Stomach smooth muscle (tissue), 2 donors: Measurements from ENCODE around the gene COL23A1.
"Not testable (repeated sequence)": the region's sequence is repeated elsewhere in the genome, so short reads cannot be mapped to it uniquely, and the experiment has no call there.

Experiments
- H3K27ac ChIP-seq: one replicate; pipeline ENCODE4 v1.7.0; 2013; ENCODE audit warnings: mild to moderate bottlenecking, low read length, inconsistent platforms
- H3K27me3 ChIP-seq, 2 donors: one replicate each; pipeline ENCODE4 v1.7.0; 2013; ENCODE audit warnings: low read length in 2 of 2; ENCODE audit not compliant: insufficient read depth in 2 of 2, control insufficient read depth in 1 of 2
- H3K36me3 ChIP-seq, 2 donors: one replicate each; pipeline ENCODE4 v1.7.0; 2013; ENCODE audit warnings: low read length in 2 of 2; ENCODE audit not compliant: control insufficient read depth in 2 of 2, insufficient read depth in 2 of 2
- H3K4me1 ChIP-seq: one replicate; pipeline ENCODE4 v1.7.0; 2013; ENCODE audit warnings: low read length; ENCODE audit not compliant: control insufficient read depth, insufficient read depth
- H3K4me3 ChIP-seq, 2 donors: one replicate each; pipeline ENCODE4 v1.7.0; 2013; ENCODE audit warnings: low read length in 2 of 2
- H3K9ac ChIP-seq, 2 donors: one replicate each; pipeline ENCODE4 v1.7.0; 2013; ENCODE audit warnings: low read length in 2 of 2, mild to moderate bottlenecking in 1 of 2
- H3K9me3 ChIP-seq, 2 donors: one replicate each; pipeline ENCODE4 v1.7.0; 2013; ENCODE audit warnings: low read length in 2 of 2; ENCODE audit not compliant: control insufficient read depth in 2 of 2
- donor health status: healthy.
- donor health status: Pancreatic carcinoma.

COL23A1 gene

DNA sequence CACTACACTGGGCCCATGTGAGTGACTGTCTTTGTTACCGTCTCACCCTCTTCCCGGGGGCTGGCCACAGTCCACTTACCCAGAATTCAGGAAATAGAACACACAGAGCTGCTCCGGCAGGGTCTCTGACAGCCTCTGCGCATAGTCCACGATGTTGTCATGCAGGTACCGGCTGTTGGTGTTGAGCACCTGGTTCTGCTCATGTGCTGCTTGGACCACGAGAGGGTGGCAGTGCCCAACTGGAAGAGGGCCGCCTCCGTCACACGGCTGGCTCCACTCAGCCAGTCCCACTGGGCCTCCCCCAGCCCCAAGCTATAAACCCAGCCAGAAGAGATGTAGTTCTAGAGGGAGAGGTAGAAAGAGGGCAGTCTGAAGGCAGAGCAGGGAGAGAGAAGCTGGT is 360.3 kb downstream of the COL23A1 start:
- no peak overlapping the region for H3K27ac ChIP-seq
- H3K9me3 ChIP-seq: no peaks in the 10 kb centered on the region
- H3K9ac ChIP-seq: no peak overlapping the region
- H3K27me3 ChIP-seq: no peaks in the 10 kb centered on the region
- no peak overlapping the region for H3K4me3 ChIP-seq
- H3K4me1 ChIP-seq: peaks cover 33% of the 10 kb centered on the region
- H3K36me3 ChIP-seq: peaks cover 16 to 28% of the 10 kb centered on the region in 2 donors

DNA sequence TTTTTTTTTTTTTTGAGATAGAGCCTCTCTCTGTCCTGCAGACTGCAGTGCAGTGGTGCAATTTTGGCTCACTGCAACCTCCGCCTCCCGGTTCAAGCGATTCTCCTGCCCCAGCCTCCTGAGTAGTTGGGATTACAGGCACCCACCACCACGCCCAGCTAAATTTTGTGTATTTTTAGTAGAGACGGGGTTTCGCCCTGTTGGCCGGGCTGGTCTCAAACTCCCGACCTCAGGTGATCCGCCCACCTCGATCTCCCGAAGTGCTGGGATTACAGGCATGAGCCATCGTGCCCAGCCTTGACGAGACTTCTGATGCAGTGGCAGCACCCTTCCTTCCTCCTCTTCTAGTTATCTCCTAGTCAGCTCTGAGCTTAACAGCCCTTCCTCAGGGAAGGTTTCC is 361.1 kb downstream of the COL23A1 start:
- Histone ChIP-seq H3K4me1 (peaks cover 33% of the 10 kb centered on the region), H3K36me3 (peaks cover 16 to 28% of the 10 kb centered on the region in 2 donors)
- not testable (repeated sequence) for H3K9ac ChIP-seq, H3K27ac ChIP-seq, H3K27me3 ChIP-seq, H3K9me3 ChIP-seq, H3K4me3 ChIP-seq

- H3K27me3 ChIP-seq: no peaks in the 10 kb centered on the region
- H3K4me3 ChIP-seq: no peak overlapping the region
- no peaks in the 10 kb centered on the region for H3K9me3 ChIP-seq
- H3K4me1 ChIP-seq: peaks cover 33% of the 10 kb centered on the region
- H3K9ac ChIP-seq: no peak overlapping the region
- no peak overlapping the region for H3K27ac ChIP-seq
- H3K36me3 ChIP-seq: peaks cover 16 to 28% of the 10 kb centered on the region in 2 donors
These were observed 361.6 kb downstream of the COL23A1 start for GRCh38 chr5:178228609-178229008.

DNA sequence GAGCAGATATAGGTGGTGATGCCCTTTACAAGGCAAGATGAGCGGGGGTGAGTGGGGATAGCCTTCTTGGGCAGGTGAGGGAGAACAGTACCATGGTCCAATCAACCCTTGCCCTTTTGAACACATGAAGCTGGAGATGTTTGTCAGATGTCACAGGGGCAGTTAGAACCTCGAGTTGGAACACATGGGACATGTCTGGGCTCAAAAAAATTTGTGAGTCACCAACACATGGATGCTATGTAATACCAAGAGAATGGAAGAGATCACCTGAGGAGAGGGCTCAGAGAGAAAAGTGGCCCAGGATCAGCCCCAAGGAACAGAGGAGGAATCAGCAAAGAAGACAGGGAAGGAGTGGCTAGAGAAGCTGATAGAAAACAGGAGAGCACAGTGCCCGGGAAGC is 362.3 kb downstream of the COL23A1 start:
- Histone ChIP-seq H3K36me3 (peaks cover 16 to 28% of the 10 kb centered on the region in 2 donors), H3K27ac (no peak overlapping the region), H3K9ac (no peak overlapping the region), H3K27me3 (no peaks in the 10 kb centered on the region), H3K4me1 (peaks cover 30% of the 10 kb centered on the region), H3K9me3 (no peaks in the 10 kb centered on the region), H3K4me3 (no peak overlapping the region)

GRCh38 chr5:178227138-178227659 is 363.0 kb downstream of the COL23A1 start:
- Histone ChIP-seq H3K9ac (no peak overlapping the region), H3K9me3 (no peaks in the 10 kb centered on the region), H3K4me3 (no peak overlapping the region), H3K27me3 (no peaks in the 10 kb centered on the region), H3K36me3 (peaks cover 16 to 31% of the 10 kb centered on the region in 2 donors), H3K4me1 (peaks cover 25% of the 10 kb centered on the region), H3K27ac (no peak overlapping the region)

DNA sequence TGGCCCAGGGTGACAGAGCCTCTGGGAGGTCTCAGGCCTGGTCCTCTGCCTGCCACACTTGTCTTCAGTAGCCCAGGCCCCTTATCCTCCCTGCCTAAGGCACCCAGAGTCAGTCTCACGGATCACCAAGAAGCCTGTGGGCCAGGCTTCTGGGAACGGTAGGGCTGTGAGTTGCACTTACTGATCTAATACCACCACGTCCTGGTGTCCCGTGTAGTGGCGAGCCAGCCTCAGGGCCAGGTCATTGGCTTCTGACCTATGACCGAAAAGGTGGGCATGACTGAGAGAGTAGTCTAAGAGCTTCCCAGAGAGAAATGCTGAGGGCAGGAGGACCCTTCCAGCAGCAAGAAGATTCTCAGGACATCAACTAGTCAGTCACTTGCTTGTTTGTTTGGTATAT is 365.0 kb downstream of the COL23A1 start:
- Histone ChIP-seq H3K36me3 (peaks cover 16 to 36% of the 10 kb centered on the region in 2 donors), H3K27ac (no peak overlapping the region), H3K4me1 (peaks cover 5% of the 10 kb centered on the region)

GRCh38 chr5:178224403-178224802 is 365.8 kb downstream of the COL23A1 start:
- Histone ChIP-seq H3K9me3 (no peaks in the 10 kb centered on the region), H3K36me3 (peaks cover 9 to 32% of the 10 kb centered on the region in 2 donors), H3K27me3 (no peaks in the 10 kb centered on the region), H3K9ac (no peak overlapping the region), H3K4me1 (no peaks in the 10 kb centered on the region), H3K4me3 (no peak overlapping the region), H3K27ac (no peak overlapping the region)

More for the DNA sequence above, 365.0 kb downstream of the COL23A1 start:
- Histone ChIP-seq H3K9me3 (no peaks in the 10 kb centered on the region), H3K4me3 (no peak overlapping the region), H3K9ac (no peak overlapping the region), H3K27me3 (no peaks in the 10 kb centered on the region)

GRCh38 chr5:178223828-178224335 is 366.3 kb downstream of the COL23A1 start:
- H3K4me1 ChIP-seq: no peaks in the 10 kb centered on the region
- H3K9ac ChIP-seq: no peak overlapping the region
- no peak overlapping the region for H3K27ac ChIP-seq
- peaks cover 8 to 31% of the 10 kb centered on the region in 2 donors for H3K36me3 ChIP-seq
- H3K4me3 ChIP-seq: no peak overlapping the region
- no peaks in the 10 kb centered on the region for H3K9me3 ChIP-seq
- no peaks in the 10 kb centered on the region for H3K27me3 ChIP-seq

GRCh38 chr5:178223196-178223773 is 366.9 kb downstream of the COL23A1 start:
- Histone ChIP-seq H3K36me3 (peaks cover 10 to 26% of the 10 kb centered on the region in 2 donors), H3K27ac (no peak overlapping the region), H3K9ac (no peak overlapping the region), H3K9me3 (no peaks in the 10 kb centered on the region), H3K4me1 (no peaks in the 10 kb centered on the region), H3K27me3 (no peaks in the 10 kb centered on the region), H3K4me3 (no peak overlapping the region)

GRCh38 chr5:178222292-178222691 is 367.9 kb downstream of the COL23A1 start:
- peaks cover 3 to 18% of the 10 kb centered on the region in 2 donors for H3K36me3 ChIP-seq
- H3K27ac ChIP-seq: no peak overlapping the region
- no peak overlapping the region for H3K9ac ChIP-seq
- H3K4me1 ChIP-seq: no peaks in the 10 kb centered on the region
- H3K27me3 ChIP-seq: no peaks in the 10 kb centered on the region
- no peaks in the 10 kb centered on the region for H3K9me3 ChIP-seq
- no peak overlapping the region for H3K4me3 ChIP-seq

DNA sequence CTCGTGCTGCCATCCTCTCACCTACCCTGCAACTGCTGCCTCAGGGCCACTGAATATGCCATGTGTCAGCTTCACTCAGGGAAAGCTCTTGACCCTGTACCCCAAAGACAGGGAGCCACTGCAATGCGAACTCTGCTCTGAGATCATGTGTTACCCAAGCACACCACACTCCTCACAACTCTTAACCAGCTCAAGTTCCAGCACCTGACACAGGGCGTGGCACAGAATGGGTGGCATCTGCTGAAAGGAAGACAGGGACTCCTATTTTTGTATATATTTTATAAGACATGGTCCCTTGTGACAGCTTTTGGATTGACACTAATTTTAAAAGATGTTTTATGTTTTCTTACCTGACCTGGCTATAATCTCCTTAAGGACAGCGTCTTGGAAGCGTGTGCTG is 368.3 kb downstream of the COL23A1 start:
- no peak overlapping the region for H3K4me3 ChIP-seq
- H3K9me3 ChIP-seq: no peaks in the 10 kb centered on the region
- H3K36me3 ChIP-seq: peaks cover 3 to 15% of the 10 kb centered on the region in 2 donors
- no peak overlapping the region for H3K27ac ChIP-seq
- H3K27me3 ChIP-seq: no peaks in the 10 kb centered on the region
- no peaks in the 10 kb centered on the region for H3K4me1 ChIP-seq
- no peak overlapping the region for H3K9ac ChIP-seq
